ENCODE data around the gene COL1A1.

COL1A1 gene

DNA sequence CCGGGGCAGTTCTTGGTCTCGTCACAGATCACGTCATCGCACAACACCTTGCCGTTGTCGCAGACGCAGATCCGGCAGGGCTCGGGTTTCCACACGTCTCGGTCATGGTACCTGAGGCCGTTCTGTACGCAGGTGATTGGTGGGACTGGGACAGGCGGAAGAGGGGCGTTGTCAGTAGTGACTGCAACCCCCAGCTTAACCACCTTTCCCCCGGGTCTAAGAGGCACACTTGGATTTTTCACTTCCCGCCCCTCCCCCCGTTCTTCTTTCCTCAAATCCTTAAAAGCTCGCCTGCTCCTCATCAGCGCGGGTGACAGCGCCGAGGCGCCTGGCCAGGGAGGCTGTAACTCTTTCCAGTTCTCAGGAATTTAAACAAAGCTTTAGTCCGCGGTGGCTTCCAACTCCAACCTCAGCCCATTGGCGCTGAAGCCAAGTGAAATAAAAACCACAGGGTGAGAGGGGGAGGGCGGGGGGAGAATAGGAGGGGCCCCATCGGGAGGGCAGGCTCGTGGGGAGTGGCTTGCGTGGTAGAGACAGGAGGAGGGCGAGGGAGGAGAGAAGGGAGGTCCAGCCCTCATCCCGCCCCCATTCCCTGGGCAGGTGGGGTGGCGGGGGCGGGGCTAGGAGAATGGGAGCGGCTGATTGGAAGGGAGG, 1.5 kb downstream of the COL1A1 start:
- peak; percentile 97 for DNase-seq (ENCODE audit: low read depth)

DNA sequence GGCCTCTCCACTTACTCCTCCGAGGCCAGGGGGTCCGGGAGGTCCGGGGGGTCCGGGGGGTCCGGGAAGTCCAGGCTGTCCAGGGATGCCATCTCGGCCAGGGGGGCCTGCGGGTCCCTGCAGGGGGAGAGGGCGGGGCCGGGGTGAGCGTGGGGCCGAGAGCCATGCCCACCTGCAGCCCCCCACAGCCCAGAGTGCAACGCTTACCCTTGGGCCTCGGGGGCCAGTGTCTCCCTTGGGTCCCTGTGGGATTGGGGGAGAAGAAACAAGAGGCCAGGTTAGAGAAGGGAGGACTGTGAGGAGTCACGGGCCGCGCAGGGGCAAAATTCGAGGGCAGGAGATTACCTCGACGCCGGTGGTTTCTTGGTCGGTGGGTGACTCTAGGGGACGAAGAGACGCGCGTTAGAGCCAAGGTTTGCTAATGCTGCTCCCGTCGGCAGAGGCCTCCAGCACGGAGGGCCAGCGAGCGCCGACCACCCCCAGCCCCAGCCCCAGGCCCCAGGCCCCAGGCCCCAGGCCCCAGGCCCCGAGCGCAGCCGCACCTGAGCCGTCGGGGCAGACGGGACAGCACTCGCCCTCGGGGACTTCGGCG, 2.1 kb downstream of the COL1A1 start:
- DNase-seq (ENCODE audit: low read depth), result no peak

DNA sequence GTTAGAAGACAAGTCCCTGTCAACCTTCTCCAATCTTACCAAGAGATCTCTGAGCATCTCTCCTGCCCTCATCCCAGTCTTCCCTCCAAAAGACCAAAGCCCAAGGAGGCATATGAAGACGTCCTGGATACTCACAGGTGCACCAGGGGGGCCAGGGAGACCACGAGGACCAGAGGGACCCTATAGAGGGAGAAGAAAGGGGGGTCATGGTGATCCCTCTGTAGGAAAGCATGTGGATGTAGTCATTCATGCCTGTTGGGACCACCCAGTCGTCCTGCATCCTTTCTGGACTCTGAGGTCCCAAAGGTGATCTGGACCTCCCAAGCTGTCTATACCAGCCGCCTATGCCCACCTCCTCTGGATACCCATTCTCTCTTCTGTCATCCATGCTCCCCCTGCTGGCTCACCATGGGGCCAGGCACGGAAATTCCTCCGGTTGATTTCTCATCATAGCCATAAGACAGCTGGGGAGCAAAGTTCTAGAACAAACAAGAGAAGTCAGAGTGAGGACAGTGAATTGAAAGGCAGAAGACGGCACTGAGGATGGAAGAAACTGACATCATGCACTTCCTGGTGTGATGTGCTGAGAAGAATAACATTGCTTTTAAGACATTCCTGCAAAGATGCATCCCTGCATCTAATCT, 3.3 kb downstream of the COL1A1 start:
- no peak for DNase-seq (ENCODE audit: low read depth)

DNA sequence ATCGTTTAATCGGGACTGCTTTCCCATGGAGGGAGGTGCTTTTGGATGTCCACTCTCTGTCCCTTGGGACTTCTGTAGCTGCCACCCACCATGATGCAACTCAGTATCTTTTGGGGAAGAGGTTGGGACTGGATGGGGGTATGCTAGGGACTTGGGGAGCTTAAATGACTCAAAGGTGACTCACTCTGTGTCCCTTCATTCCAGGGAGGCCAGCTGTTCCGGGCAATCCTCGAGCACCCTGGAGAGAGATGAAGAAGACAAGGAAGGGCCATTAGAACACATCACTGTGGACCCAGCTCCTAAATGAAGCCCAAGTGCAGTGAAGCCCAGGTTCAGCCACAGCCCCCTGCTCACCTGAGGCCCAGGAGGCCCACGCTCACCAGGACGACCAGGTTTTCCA, 4.6 kb downstream of the COL1A1 start:
- no peak for DNase-seq (ENCODE audit: low read depth)

DNA sequence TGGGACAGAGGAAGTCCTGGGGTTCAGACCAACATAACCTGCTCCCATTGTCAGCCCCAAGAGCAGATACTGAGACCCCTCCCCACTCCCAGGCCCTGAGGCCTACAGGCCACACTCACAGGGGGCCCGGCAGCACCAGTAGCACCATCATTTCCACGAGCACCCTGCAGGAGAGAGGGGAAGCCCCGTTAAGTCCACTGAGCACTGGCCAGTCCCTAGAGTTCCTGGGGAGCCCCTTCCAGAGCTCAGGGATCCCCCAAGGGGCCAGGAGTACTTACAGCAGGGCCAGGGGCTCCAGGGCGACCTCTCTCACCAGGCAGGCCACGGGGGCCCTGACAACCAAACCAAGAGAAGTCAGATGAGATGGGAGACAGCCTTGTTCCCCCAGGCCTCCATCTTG, 5.4 kb downstream of the COL1A1 start:
- no peak for DNase-seq (ENCODE audit: low read depth)

DNA sequence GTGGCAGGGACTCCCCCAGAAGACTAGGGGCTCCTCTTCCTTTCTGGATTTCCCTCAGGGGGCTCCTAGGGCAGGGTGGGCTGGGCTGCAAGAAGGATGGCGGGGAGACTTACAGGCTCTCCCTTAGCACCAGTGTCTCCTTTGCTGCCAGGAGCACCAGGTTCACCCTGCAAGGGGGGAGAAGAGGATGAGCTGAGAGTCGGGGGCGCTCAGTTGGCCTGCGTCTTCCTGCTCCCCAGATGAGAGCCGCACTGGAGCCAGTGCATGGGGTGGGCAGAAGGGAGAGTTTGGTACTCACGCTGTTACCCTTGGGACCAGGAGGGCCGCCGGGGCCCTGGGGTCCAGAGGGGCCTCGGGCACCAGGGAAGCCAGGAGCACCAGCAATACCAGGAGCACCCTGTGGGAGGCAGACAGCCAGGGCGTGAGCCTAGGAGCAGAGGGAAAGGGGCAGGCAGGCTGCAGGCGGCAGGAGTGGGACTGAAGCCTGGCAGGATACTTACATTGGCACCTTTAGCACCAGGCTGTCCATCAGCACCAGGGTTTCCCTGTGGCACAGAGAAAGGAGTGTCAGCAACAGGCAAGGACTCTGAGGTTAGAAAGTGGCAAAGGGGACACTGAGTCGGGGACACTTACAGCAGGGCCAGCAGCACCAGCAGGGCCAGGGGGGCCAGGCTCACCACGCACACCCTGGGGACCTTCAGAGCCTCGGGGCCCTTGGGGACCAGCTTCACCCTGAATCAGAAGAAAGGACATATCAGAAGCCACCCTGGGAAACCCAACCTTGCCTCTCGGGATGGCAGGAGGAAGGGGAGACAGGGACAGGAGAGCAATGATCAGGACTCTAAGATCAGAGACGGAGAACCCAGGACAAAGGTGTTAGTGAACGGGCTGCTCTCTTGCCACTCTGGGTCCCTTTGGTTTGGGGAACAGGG, 6.2 kb downstream of the COL1A1 start:
- no peak for DNase-seq (ENCODE audit: low read depth)

DNA sequence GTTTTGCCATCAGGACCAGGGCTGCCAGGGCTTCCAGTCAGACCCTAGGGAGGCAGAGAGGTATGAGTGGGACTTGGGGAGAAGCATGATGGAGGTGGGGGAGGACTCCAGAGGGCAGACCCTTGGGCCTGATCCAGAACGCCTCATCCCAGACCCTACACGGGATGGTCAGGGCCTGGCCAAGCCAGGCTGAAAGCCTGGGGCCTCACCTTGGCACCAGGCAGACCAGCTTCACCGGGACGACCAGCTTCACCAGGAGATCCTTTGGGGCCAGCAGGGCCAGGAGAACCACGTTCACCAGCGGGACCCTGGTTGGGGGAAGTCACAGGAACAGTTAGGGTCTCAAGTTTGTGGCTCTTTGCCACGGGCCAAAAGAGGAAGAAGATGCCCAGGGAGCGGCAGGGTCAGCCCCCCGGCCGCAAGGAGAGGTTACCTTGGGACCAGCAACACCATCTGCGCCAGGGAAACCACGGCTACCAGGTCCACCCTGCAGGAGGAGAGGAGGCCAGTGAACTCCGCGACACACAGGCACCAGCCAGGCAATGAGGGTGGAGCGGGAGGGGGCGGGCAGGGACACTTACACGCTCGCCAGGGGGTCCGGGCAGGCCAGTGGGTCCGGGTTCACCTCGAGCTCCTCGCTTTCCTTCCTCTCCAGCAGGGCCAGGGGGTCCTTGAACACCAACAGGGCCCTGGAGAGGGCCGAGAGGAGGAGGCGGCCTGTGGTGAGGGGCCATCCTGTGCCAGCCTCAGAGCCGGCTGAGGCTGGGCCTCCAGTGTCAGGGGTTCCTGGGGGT, 7.1 kb downstream of the COL1A1 start:
- DNase-seq (ENCODE audit: low read depth), result no peak

DNA sequence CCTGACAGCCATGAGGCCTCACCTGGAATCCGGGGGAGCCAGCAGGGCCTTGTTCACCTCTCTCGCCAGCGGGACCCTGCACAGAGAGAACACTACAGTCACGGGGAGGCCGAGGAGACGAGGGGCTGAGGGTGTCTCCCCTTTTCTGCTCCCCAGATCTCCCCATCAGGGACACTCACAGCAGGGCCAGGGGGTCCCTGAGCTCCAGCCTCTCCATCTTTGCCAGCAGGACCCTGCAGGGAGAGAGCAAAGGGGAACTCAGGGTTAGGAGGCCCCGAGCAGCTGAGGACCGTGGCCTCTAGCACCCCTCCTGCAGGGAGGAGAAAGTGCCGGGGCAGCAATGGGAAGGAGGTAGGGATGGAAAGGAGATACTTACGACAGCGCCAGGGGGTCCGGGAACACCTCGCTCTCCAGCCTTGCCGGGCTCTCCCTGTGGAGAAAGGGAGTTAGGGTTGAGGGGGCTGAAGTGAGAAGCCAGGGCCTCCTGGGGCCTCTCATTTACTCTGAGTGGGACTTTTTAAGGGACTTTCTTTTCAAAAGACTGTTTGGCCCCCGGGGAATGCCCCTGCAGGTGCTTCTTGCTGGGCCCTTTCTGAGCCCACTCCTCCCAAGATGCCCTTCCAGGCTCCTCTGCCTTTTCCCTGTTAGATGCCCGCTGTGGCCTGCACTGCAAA, 8.7 kb downstream of the COL1A1 start:
- DNase-seq (ENCODE audit: low read depth), result no peak

DNA sequence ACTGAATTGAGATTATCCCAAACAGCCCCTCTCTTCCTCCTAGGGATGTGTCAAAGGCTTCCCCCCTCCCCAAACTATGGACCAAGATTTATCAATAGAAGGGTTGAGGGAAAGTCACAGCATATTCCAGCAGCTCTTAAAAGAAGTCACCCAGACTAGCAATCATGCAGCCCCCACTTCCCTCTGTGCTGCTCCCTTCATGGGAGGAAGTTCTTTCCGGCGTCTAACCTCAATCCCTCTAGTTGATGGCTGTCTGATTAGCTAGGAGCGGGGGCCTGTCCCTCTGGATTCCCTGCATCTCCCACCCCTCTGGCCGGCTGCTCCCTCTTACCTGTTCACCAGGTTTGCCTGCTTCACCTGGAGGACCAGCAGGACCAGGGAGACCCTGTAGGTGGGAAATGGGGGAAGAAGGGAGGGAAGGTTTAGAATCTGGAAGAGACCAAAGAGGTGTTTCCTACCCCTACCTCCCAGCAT, 9.2 kb downstream of the COL1A1 start:
- no peak for DNase-seq (ENCODE audit: low read depth)

DNA sequence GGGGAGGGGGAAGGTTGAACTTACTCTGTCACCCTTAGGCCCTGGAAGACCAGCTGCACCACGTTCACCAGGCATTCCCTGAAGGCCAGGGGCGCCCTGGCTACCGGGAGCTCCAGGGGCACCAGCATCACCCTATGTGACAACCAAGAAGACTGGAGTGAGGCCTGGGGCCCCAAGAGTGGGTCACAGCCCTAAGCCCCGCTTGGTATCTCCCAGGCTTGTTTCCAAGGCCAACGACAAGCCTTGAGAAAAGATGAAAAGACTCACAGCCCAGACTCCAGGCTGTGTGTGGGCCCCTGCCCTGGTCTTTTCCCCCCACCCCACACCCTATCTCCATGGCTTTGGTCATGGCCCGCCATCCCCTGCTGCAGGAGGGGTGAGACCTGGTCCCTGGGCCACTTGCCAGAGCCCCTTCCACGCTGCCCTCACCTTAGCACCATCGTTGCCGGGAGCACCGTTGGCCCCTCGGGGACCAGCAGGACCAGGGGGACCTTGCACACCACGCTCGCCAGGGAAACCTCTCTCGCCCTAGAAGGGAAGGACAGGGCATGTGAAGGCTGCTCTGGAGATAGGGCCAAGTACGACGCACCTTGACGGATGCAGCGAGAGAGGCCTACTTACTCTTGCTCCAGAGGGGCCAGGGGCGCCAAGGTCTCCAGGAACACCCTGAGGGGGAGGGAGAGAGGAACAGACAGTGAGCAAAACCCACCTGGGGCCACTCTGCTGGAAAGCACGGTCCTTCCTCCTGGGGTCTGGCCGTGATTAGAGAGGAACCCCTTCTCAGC, 9.9 kb downstream of the COL1A1 start:
- no peak for DNase-seq (ENCODE audit: low read depth)

DNA sequence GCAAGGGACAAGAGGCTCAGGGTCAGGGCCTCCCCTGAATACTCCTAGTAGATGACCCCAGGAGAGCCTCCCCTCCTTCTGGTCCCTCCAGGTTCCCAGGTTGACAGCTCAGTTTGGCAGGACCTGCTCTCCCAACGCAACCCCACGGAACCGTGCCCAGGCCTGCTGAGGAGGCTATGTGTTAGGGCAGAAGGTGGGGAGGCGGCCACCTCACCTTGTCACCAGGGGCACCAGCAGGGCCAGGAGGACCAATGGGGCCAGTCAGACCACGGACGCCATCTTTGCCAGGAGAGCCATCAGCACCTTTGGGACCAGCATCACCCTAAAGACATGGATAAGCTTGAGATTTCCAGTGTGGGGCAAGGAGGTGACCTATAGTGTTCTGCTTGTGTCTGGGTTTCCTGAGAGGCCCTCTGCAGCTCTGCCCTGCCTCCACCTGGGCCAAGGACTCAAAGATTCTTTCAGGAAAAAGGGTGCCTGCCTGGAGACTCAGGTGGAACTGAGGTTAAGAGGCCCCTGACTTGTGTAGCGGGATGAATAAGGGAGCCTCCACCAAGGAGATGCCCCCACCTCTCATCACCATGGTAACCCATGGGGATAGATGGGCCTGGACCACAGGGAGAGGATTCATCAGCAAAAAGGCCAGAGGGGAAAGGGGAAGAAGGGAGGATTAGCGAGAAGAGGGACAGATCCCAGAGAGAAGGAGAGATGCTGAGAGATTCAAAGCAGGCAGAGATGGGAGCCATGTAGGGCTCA, 10.7 kb downstream of the COL1A1 start:
- no peak for DNase-seq (ENCODE audit: low read depth)

DNA sequence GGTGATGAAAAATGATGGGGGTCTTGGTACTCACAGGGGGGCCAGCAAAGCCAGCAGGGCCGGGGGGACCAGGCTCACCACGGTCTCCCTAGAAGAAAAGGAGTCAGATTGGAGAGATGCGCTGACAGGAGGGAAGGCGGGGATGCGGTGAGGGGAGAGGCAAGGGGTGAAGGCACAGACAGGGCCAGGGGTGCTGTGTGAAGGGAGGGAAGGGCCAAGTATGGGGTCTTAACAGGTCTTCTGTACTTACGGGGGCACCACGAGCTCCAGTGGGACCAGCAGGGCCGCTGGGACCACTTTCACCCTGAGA, 11.2 kb downstream of the COL1A1 start:
- no peak for DNase-seq (ENCODE audit: low read depth)

DNA sequence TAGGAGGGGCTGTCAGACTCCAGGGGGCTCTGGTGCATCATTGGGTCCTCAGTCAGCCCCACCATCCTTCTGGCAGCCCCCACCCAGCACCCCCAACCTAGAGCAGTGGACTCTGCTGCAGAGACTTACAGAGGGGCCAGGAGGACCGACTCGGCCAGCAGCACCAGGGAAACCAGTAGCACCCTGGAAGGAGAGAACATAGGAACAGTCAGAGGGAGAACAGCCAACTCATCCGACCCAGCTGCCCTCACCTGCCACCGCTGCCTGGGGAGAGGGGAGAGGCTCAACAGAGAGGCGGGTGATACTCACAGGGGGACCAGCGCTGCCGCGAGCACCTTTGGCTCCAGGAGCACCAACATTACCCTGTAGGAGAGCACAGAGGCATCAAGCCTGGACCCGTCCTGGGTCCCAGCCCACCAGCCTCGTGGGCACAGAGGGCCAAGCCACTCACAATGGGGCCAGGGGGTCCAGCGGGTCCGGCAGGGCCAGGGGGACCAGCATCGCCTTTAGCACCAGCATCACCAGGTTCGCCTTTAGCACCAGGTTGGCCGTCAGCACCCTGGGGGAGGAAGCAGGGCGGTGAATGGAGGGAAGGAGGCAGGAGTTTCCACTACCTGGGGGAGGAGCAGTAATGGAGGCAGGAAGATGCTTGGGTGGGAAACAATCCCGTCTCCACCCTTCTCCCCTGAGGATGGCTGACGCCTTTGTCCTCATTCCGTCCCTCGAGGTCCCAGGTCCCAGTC, 11.7 kb downstream of the COL1A1 start:
- DNase-seq (ENCODE audit: low read depth), result no peak

DNA sequence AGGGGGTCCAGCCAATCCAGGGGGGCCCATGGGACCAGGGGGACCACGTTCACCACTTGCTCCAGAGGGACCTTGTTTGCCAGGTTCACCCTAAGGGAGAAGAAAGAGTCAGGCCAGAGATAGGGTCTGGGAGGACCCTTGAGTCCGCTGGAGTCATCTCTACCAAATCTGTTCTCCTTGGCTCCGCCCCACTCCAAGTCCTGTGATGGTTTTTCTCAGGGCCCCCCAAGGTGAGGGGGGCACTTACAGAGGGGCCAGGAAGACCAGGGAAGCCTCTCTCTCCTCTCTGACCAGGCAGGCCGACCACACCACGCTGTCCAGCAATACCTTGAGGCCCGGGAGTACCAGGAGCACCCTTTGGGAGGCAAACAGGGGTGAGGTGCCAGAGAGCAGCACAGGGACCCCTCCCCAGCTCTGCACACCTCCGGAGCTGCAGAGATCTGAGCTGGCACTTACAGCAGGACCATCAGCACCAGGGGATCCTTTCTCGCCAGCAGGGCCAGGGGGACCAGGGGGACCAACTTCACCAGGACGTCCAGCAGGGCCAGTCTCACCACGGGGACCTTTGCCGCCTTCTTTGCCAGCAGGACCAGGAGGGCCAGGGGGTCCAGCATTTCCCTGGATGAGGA, 12.4 kb downstream of the COL1A1 start:
- DNase-seq (ENCODE audit: low read depth), result no peak

DNA sequence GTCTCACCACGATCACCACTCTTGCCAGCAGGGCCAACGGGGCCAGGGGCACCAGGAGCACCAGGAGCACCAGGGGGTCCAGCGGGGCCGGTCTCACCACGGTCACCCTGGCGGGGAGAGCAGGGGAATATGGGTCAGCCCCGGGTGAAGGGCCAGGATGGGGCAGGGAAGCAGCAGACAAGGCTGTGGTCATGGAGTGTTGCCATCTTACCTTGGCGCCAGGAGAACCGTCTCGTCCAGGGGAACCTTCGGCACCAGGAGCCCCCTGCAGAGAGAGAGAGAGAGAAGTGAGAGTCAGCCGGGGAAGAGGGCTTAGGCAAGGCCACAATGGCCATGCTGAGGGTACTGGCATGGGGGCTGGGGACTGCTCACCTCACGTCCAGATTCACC, 12.9 kb downstream of the COL1A1 start:
- DNase-seq (ENCODE audit: low read depth), result no peak

DNA sequence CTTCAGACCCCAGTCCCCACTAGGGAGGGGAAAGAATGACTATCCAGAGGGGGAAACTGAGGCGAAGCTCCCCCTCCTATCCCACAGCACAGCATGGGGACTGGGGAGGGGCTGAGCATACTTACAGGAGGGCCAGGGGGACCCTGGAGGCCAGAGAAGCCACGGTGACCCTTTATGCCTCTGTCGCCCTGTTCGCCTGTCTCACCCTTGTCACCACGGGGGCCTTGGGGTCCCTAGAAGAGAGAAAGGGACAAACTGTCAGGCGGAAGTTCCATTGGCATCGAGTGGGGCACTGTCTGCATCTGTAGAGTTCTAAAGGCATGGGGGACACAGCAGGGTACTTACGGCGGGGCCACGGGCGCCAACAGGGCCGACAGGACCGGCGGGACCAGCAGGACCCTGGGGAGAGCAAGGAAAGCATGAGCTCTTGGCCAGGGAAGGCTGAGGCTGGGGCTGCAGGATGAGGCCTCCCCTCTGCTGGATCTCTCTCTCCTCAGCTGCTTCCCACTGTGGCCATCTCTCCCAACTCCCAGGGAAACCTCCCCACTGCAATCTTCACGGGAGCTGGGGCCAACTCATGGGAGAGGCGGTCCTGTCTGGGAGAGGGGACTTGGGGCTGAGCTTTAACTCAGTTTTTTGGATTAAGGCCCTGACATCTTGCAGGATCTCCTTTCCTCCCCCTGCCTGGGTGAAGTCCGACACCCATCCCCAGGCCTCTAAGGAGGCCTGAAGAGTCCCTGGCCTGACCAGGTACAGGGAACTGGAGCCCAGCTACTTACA, 13.5 kb downstream of the COL1A1 start:
- no peak for DNase-seq (ENCODE audit: low read depth)

DNA sequence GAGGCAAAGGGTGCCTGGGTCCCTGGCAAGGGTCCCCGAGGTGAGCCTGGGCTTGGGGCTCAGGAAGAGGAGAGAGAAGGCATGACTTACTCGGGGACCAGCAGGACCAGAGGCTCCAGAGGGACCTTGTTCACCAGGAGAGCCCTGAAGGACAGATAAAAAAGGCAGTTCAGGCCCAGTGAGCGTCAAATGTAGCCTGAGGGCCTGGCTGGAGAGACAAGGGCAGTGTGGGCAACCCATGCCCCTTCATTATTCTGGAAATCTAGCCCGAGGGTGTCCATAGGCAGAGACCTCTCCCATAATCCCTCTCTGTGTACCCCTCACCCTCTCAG, 14.1 kb downstream of the COL1A1 start:
- no peak for DNase-seq (ENCODE audit: low read depth)

Data from stromal cell of bone marrow (primary cell).